Measurements from ENCODE around the gene PAM16. TPM values are rescaled to one million over a fixed set of nuclear protein-coding genes. Genes with fewer than 3 reads are reported as not detected.
A peak's percentile ranks its signal among the peaks of the same experiment; 100 is the strongest.

Gene PAM16
- total and polyA plus RNA-seq, 10 donors, result 26.7 to 88.8 (median 41.1) TPM

- Histone ChIP-seq H3K36me3 (peaks cover 3 to 67% (median 39%) of the 10 kb centered on the region in 6 donors), H3K4me1 (peaks cover 9 to 29% (median 17%) of the 10 kb centered on the region in 6 donors), H3K4me3 (no peak overlapping the region), H3K9me3 (no peaks in the 10 kb centered on the region), H3K27ac (no peak overlapping the region), H3K27me3 (replicated peaks in 1 of 7) (no peaks in the 10 kb centered on the region)
- intact Hi-C loops (cut with DNase I; ENCODE audit: low total_unique reads), result loop anchor here (5.0 kb wide), 1 partner anchor 48 kb away; no protein-coding TSS in a partner anchor
- 90 to 93% (median 93%) methylated on average over 19 to 20 of the region's 20 CpGs for WGBS, 5 donors
- TF ChIP-seq POLR2AphosphoS5 (IDR thresholded peaks at IDR 0.05) (peak in 1 of 3 donors; percentile 41), CTCF (IDR thresholded peaks at IDR 0.05 in 8 of 11, conservative IDR thresholded peaks at IDR 0.05 in 3 of 11) (no peak)
- DNase-seq, result no peak
Observed at GRCh38 chr16:4354512-4355409, 3.6 kb upstream of the PAM16 start.

- Histone ChIP-seq H3K27me3 (replicated peaks in 1 of 7) (no peaks in the 10 kb centered on the region), H3K4me3 (no peak overlapping the region), H3K27ac (no peak overlapping the region), H3K4me1 (peaks cover 13 to 30% (median 23%) of the 10 kb centered on the region in 6 donors), H3K9me3 (no peaks in the 10 kb centered on the region), H3K36me3 (peaks cover 3 to 61% (median 34%) of the 10 kb centered on the region in 6 donors)
- intact Hi-C loops (cut with DNase I; ENCODE audit: low total_unique reads), result no loop called here
- 78 to 90% (median 84%) methylated on average over 4 of the region's 4 CpGs for WGBS, 5 donors
- no peak for DNase-seq
- TF ChIP-seq CTCF (IDR thresholded peaks at IDR 0.05 in 8 of 11, conservative IDR thresholded peaks at IDR 0.05 in 3 of 11) (no peak), POLR2AphosphoS5 (IDR thresholded peaks at IDR 0.05) (no peak), POLR2A (IDR thresholded peaks at IDR 0.05) (no peak)
Observed at GRCh38 chr16:4353675-4354074, 2.6 kb upstream of the PAM16 start.

GRCh38 chr16:4352843-4353242 is 1.7 kb upstream of the PAM16 start:
- intact Hi-C loops (cut with DNase I; ENCODE audit: low total_unique reads), result no loop called here
- Histone ChIP-seq H3K27ac (no peak overlapping the region), H3K4me3 (no peak overlapping the region), H3K36me3 (peaks cover 3 to 61% (median 27%) of the 10 kb centered on the region in 6 donors), H3K4me1 (peaks cover 13 to 39% (median 27%) of the 10 kb centered on the region in 6 donors), H3K9me3 (no peaks in the 10 kb centered on the region), H3K27me3 (replicated peaks in 1 of 7) (no peaks in the 10 kb centered on the region)
- no peak for DNase-seq
- TF ChIP-seq POLR2AphosphoS5 (IDR thresholded peaks at IDR 0.05) (peak in 1 of 3 donors; percentile 8), POLR2A (IDR thresholded peaks at IDR 0.05) (no peak)
- 81 to 96% (median 89%) methylated on average over 5 of the region's 5 CpGs for WGBS, 5 donors

- Histone ChIP-seq H3K9me3 (no peaks in the 10 kb centered on the region), H3K4me3 (peak overlapping the region in 1 of 8 donors; percentile 99), H3K36me3 (peaks cover 3 to 56% (median 22%) of the 10 kb centered on the region in 6 donors), H3K27ac (peak overlapping the region in 3 of 8 donors; percentile 93 to 95 (median 94)), H3K4me1 (peaks cover 13 to 48% (median 32%) of the 10 kb centered on the region in 6 donors), H3K27me3 (replicated peaks in 1 of 7) (no peaks in the 10 kb centered on the region)
- DNase-seq, result no peak
- intact Hi-C loops (cut with DNase I; ENCODE audit: low total_unique reads), result no loop called here
- TF ChIP-seq POLR2AphosphoS5 (IDR thresholded peaks at IDR 0.05), result no peak
- TF ChIP-seq CTCF (IDR thresholded peaks at IDR 0.05 in 8 of 11, conservative IDR thresholded peaks at IDR 0.05 in 3 of 11), result no peak
- TF ChIP-seq POLR2A (IDR thresholded peaks at IDR 0.05), result no peak
- 80 to 82% (median 81%) methylated on average over 7 of the region's 7 CpGs for WGBS, 5 donors
Observed at GRCh38 chr16:4351880-4352279, 759 bp upstream of the PAM16 start.
